ENCODE measurements around the gene GGTA1.
"Not testable (repeated sequence)": the region's sequence is repeated elsewhere in the genome, so short reads cannot be mapped to it uniquely, and the experiment has no call there.

The GGTA1 gene

GRCh38 chr9:121498487-121499176 lies 1.0 kb downstream of the GGTA1 start:
- no peak for DNase-seq

- peak; percentile 71 for DNase-seq
These were observed 1.5 kb downstream of the GGTA1 start for GRCh38 chr9:121498150-121498486.

- DNase-seq = no peak
These were observed 3.7 kb downstream of the GGTA1 start for GRCh38 chr9:121495976-121496375.

- DNase-seq = no peak
These were observed 5.5 kb downstream of the GGTA1 start for GRCh38 chr9:121494192-121494591.

GRCh38 chr9:121491111-121491510 lies 8.5 kb downstream of the GGTA1 start:
- DNase-seq = no peak

GRCh38 chr9:121489344-121489743 lies 10.3 kb downstream of the GGTA1 start:
- DNase-seq = no peak

- DNase-seq = no peak
These were observed 13.6 kb downstream of the GGTA1 start for GRCh38 chr9:121486043-121486442.

- DNase-seq = no peak
These were observed 14.0 kb downstream of the GGTA1 start for GRCh38 chr9:121485623-121486022.

GRCh38 chr9:121484651-121485446 lies 14.8 kb downstream of the GGTA1 start:
- DNase-seq = no peak

GRCh38 chr9:121483473-121484031 lies 16.1 kb downstream of the GGTA1 start:
- no peak for DNase-seq

GRCh38 chr9:121483049-121483448 lies 16.6 kb downstream of the GGTA1 start:
- no peak for DNase-seq

- DNase-seq = no peak
These were observed 20.6 kb downstream of the GGTA1 start for GRCh38 chr9:121478816-121479676.

- no peak for DNase-seq
These were observed 23.5 kb downstream of the GGTA1 start for GRCh38 chr9:121476156-121476555.

- no peak for DNase-seq
These were observed 25.3 kb downstream of the GGTA1 start for GRCh38 chr9:121474231-121474947.

GRCh38 chr9:121473229-121473628 lies 26.4 kb downstream of the GGTA1 start:
- DNase-seq = no peak

- no peak for DNase-seq
These were observed 27.2 kb downstream of the GGTA1 start for GRCh38 chr9:121472446-121472845.

GRCh38 chr9:121466142-121466541 lies 33.5 kb downstream of the GGTA1 start:
- no peak for DNase-seq

GRCh38 chr9:121464968-121465367 lies 34.7 kb downstream of the GGTA1 start:
- no peak for DNase-seq

- DNase-seq = peak; percentile 12
These were observed 36.4 kb downstream of the GGTA1 start for GRCh38 chr9:121463026-121463807.

GRCh38 chr9:121459513-121459912 lies 40.1 kb downstream of the GGTA1 start:
- DNase-seq = no peak

- DNase-seq = not testable (repeated sequence)
These were observed 41.2 kb downstream of the GGTA1 start for GRCh38 chr9:121458449-121458848.
